Hepatocyte (in vitro differentiated cells): ENCODE data around the gene GALNT11. TPM values are rescaled to one million over a fixed set of nuclear protein-coding genes. Genes with fewer than 3 reads are reported as not detected.
A peak's percentile ranks its signal among the peaks of the same experiment; 100 is the strongest.

ENCODE experiments used
- DNase-seq: peaks from one replicate; pipeline ENCODE4 v3.0.0-alpha.2; 2016; ENCODE audit warnings: low spot score
- H2AFZ ChIP-seq: fragments of 200-600 bp; sonication (generic); 2 replicates; pipeline ENCODE4 v1.6.0; 2016; ENCODE audit warnings: antibody characterized with exemption, mild to moderate bottlenecking
- H3K27ac ChIP-seq: fragments of 200-600 bp; sonication (generic); 2 replicates; pipeline ENCODE4 v1.5.1; 2016; ENCODE audit warnings: mild to moderate bottlenecking
- H3K27me3 ChIP-seq: fragments of 200-600 bp; sonication (generic); 2 replicates; pipeline ENCODE4 v1.6.1; 2016
- H3K36me3 ChIP-seq: fragments of 200-600 bp; sonication (generic); replicated peaks from 2 replicates; pipeline ENCODE4 v1.5.1; 2016; ENCODE audit warnings: low read depth; ENCODE audit not compliant: insufficient read depth
- H3K4me1 ChIP-seq: fragments of 200-600 bp; sonication (generic); 2 replicates; pipeline ENCODE4 v1.5.1; 2016; ENCODE audit warnings: mild to moderate bottlenecking, moderate library complexity; ENCODE audit not compliant: insufficient read depth
- H3K4me2 ChIP-seq: fragments of 200-600 bp; sonication (generic); 2 replicates; pipeline ENCODE4 v1.6.0; 2016
- H3K4me3 ChIP-seq: fragments of 200-600 bp; sonication (generic); 2 replicates; pipeline ENCODE4 v1.5.1; 2016; ENCODE audit warnings: mild to moderate bottlenecking
- H3K79me2 ChIP-seq: fragments of 200-600 bp; sonication (generic); 2 replicates; pipeline ENCODE4 v1.6.0; 2017; ENCODE audit warnings: mild to moderate bottlenecking
- H3K9me2 ChIP-seq: fragments of 200-600 bp; sonication (generic); replicated peaks from 2 replicates; pipeline ENCODE4 v1.6.0; 2017; ENCODE audit warnings: mild to moderate bottlenecking; ENCODE audit not compliant: insufficient read depth
- H3K9me3 ChIP-seq: fragments of 200-600 bp; sonication (generic); 2 replicates; pipeline ENCODE4 v1.5.1; 2016; ENCODE audit warnings: low read depth, mild to moderate bottlenecking
- H4K20me1 ChIP-seq: fragments of 200-600 bp; sonication (generic); 2 replicates; pipeline ENCODE4 v1.6.0; 2016; ENCODE audit warnings: mild to moderate bottlenecking; ENCODE audit not compliant: insufficient read depth, poor library complexity, severe bottlenecking
- CTCF ChIP-seq: fragments of 200-600 bp; sonication (generic); IDR thresholded peaks from 2 replicates; pipeline ENCODE4 v1.5.1; 2016; ENCODE audit warnings: antibody characterized with exemption, mild to moderate bottlenecking; ENCODE audit not compliant: poor library complexity
- EZH2 ChIP-seq: fragments of 200-600 bp; sonication (generic); IDR thresholded peaks from 2 replicates; pipeline ENCODE4 v1.6.1; 2016; ENCODE audit warnings: antibody characterized with exemption, mild to moderate bottlenecking, borderline replicate concordance
- EZH2phosphoT487 ChIP-seq: fragments of 200-600 bp; sonication (generic); IDR thresholded peaks from one replicate; pipeline ENCODE4 v1.6.1; 2018; ENCODE audit warnings: antibody characterized with exemption, mild to moderate bottlenecking, low read depth, moderate library complexity; ENCODE audit not compliant: unreplicated experiment, severe bottlenecking
- WGBS: methylation state at CpG from one replicate; pipeline ENCODE4 v1.1.6; 2016; ENCODE audit warnings: low lambda C conversion rate; ENCODE audit errors: missing lambda C conversion rate; 5-methylcytosine and 5-hydroxymethylcytosine counted together
- polyA plus RNA-seq: library from polyadenylated mRNA; unstranded; fragments of >200 nt; fragmentation: Nextera tagmentation; extraction: Ambion mirVana; gene quantifications from 2 replicates; pipeline ENCODE4 v1.2.1, GENCODE V29; 2016
- total RNA-seq: library from RNA; depleted of rRNA; stranded (reverse); fragments of >200 nt; gene quantifications from 2 replicates; pipeline ENCODE4 v1.2.3, GENCODE V29; 2014

GALNT11 gene
- total and polyA plus RNA-seq, 2 experiments from 2014 or later: 43.7 to 64.1 TPM

DNA sequence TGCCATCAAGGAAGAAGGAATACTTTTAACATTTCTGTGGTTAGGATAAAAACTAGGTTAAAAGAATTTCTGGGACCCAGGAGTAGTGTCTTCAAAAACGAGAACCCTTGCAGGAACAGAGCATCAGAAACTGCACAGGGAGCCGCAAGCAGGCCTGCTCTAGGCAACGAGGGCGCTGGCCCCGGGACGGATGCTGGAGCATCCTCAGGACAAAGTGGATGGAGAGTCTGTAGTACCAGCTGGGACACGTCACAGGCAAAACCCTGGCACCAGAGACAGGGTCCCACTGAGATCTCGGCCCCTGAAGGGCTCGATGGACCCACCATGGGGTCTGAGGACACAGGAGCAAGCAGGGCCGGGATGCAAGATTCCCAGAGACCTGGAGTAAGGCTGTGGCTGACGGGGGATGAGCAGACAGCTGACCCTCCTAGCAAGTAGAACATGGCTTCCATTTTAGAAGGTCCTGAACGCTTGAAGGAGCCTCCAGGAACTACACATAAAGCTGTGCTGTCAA is 106.6 kb downstream of the GALNT11 start:
- no peak overlapping the region for H2AFZ ChIP-seq
- no peaks in the 10 kb centered on the region for H4K20me1 ChIP-seq
- H3K4me1 ChIP-seq: no peaks in the 10 kb centered on the region
- 98% methylated on average over 12 of the region's 12 CpGs for WGBS
- no peak overlapping the region for H3K4me3 ChIP-seq
- no peaks in the 10 kb centered on the region for H3K9me2 ChIP-seq
- no peaks in the 10 kb centered on the region for H3K9me3 ChIP-seq
- no peaks in the 10 kb centered on the region for H3K79me2 ChIP-seq
- no peaks in the 10 kb centered on the region for H3K27me3 ChIP-seq
- H3K36me3 ChIP-seq: no peaks in the 10 kb centered on the region
- DNase-seq: no peak
- no peak overlapping the region for H3K27ac ChIP-seq
- H3K4me2 ChIP-seq: no peak overlapping the region
- TF ChIP-seq EZH2phosphoT487 (no peak), EZH2 (no peak), CTCF (no peak)

DNA sequence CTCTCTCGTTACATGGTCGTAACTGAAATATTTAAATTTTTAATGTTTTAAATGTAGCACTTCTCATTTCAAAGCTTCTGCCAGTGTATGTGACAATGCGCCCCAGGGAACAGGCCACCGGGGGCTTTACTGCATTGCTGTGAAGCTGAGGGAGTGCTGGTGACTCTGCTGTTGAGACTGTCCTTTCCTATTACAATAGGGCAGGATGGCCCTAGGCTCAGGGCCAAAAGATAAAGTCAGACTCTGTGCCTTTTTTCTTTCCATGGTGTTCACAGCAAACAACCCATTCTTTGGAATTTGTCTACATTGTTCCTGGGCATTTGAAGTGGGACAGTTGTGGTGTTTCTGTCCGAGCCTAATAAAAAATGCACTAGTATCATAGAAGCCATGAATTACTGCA is 107.3 kb downstream of the GALNT11 start:
- Histone ChIP-seq H3K9me2 (no peaks in the 10 kb centered on the region), H3K36me3 (no peaks in the 10 kb centered on the region), H3K27me3 (no peaks in the 10 kb centered on the region), H2AFZ (no peak overlapping the region), H3K4me3 (no peak overlapping the region), H4K20me1 (no peaks in the 10 kb centered on the region), H3K4me2 (no peak overlapping the region), H3K27ac (no peak overlapping the region), H3K79me2 (no peaks in the 10 kb centered on the region), H3K9me3 (no peaks in the 10 kb centered on the region), H3K4me1 (no peaks in the 10 kb centered on the region)
- 92% methylated on average over 5 of the region's 5 CpGs for whole genome bisulfite sequencing
- TF ChIP-seq EZH2 (no peak), EZH2phosphoT487 (no peak), CTCF (no peak)
- DNase-seq: no peak

DNA sequence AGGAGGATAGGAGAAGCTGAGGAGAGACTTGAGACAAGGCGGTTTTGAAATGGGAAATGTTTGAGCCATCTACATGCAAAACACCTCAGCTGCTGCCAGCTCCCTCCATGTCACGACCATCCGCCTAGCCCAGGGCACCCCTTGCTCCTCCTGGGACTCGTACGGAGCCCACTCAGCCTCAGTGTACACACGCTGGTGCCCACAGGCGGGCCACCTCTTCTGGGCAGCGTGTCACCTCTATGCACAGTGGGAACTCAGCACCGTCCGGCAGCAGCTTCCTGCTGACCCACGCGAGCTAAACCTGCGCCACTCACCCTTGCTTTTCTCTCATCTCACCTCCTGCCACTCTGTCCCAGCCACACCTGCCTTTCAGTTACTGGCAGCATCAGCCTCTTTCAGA is 108.3 kb downstream of the GALNT11 start:
- Histone ChIP-seq H2AFZ (no peak overlapping the region), H3K36me3 (no peaks in the 10 kb centered on the region), H3K27ac (no peak overlapping the region), H3K9me2 (no peaks in the 10 kb centered on the region), H3K79me2 (no peaks in the 10 kb centered on the region), H3K4me1 (no peaks in the 10 kb centered on the region), H3K9me3 (no peaks in the 10 kb centered on the region), H3K4me2 (no peak overlapping the region), H4K20me1 (no peaks in the 10 kb centered on the region), H3K4me3 (no peak overlapping the region), H3K27me3 (no peaks in the 10 kb centered on the region)
- WGBS: over 99% methylated on average over 13 of the region's 13 CpGs
- no peak for DNase-seq
- TF ChIP-seq EZH2 (no peak), EZH2phosphoT487 (no peak), CTCF (no peak)

GRCh38 chr7:152136686-152137085 is 111.2 kb downstream of the GALNT11 start:
- H3K9me2 ChIP-seq: no peaks in the 10 kb centered on the region
- H3K36me3 ChIP-seq: no peaks in the 10 kb centered on the region
- WGBS: 50% methylated on average over 9 of the region's 9 CpGs
- no peaks in the 10 kb centered on the region for H3K27me3 ChIP-seq
- TF ChIP-seq EZH2phosphoT487 (no peak), CTCF (no peak), EZH2 (no peak)
- H3K9me3 ChIP-seq: no peaks in the 10 kb centered on the region
- H3K4me3 ChIP-seq: no peak overlapping the region
- peak overlapping the region; percentile 42 for H3K27ac ChIP-seq
- no peaks in the 10 kb centered on the region for H4K20me1 ChIP-seq
- H3K79me2 ChIP-seq: no peaks in the 10 kb centered on the region
- no peaks in the 10 kb centered on the region for H3K4me1 ChIP-seq
- DNase-seq: peak; percentile 46
- peak overlapping the region; percentile 41 for H3K4me2 ChIP-seq
- no peak overlapping the region for H2AFZ ChIP-seq
